ENCODE measurements around the gene MCMBP. TPM values are rescaled to one million over a fixed set of nuclear protein-coding genes. Genes with fewer than 3 reads are reported as not detected.

MCMBP gene
- total RNA-seq, 3 donors from 2014 or later = 49.9 to 56.4 (median 52.2) TPM

DNA sequence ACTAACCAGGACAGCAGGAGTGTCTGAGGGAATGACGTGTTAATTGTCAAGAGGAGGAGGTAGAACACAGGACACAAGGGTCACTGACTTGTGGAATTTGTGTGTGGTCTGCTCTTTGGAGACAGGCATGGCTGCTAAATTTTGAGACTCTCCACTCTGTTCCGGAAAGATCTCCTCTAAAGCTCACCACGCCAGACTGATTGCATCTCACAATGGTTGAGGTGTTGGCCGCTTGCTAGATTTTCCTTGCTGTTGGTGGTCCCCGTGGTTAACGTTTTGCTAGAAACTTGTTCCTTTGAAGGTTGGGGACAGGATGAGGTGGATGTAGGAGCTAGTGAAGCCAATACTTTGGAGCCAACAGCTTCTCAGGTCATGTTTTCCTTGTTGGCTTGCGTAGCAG, 57.0 kb downstream of the MCMBP start:
- intact Hi-C loops (cut with DNase I; ENCODE audit: low total_unique reads) = no loop called here
- Histone ChIP-seq H3K9me3 (no peaks in the 10 kb centered on the region), H3K27me3 (no peaks in the 10 kb centered on the region), H3K27ac (no peak overlapping the region), H3K4me1 (no peaks in the 10 kb centered on the region), H3K4me3 (no peak overlapping the region), H3K36me3 (no peaks in the 10 kb centered on the region)
- DNase-seq (ENCODE audit: low spot score in 2 of 2) = no peak
- TF ChIP-seq, protein P1, sequence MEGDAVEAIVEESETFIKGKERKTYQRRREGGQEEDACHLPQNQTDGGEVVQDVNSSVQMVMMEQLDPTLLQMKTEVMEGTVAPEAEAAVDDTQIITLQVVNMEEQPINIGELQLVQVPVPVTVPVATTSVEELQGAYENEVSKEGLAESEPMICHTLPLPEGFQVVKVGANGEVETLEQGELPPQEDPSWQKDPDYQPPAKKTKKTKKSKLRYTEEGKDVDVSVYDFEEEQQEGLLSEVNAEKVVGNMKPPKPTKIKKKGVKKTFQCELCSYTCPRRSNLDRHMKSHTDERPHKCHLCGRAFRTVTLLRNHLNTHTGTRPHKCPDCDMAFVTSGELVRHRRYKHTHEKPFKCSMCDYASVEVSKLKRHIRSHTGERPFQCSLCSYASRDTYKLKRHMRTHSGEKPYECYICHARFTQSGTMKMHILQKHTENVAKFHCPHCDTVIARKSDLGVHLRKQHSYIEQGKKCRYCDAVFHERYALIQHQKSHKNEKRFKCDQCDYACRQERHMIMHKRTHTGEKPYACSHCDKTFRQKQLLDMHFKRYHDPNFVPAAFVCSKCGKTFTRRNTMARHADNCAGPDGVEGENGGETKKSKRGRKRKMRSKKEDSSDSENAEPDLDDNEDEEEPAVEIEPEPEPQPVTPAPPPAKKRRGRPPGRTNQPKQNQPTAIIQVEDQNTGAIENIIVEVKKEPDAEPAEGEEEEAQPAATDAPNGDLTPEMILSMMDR (IDR thresholded peaks at IDR 0.05) = no peak
- TF ChIP-seq POLR2AphosphoS5 (IDR thresholded peaks at IDR 0.05) (no peak), POLR2A (IDR thresholded peaks at IDR 0.05) (no peak)

DNA sequence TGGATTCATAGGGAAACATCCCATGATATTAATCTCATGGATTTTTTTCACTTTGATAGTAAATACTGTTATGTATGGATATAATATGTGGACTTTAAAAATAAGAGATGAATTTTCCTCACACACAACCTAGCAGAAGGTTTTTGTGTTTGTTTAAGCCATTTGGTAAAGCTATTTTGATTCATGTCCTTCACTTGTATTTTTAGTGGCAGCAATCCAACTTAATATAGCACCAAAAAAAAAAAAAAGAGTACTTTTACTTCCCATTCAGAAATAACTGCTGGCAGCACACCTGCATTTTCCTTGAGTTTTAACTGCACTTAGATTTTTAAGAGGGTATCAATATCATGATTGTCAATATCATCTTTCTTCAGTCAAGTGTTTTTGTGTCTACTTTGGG, 60.0 kb downstream of the MCMBP start:
- TF ChIP-seq POLR2AphosphoS5 (IDR thresholded peaks at IDR 0.05) (no peak), POLR2A (IDR thresholded peaks at IDR 0.05) (no peak)
- TF ChIP-seq, protein P1 (IDR thresholded peaks at IDR 0.05) = no peak
- Histone ChIP-seq H3K36me3 (no peaks in the 10 kb centered on the region), H3K9me3 (no peaks in the 10 kb centered on the region), H3K27me3 (no peaks in the 10 kb centered on the region), H3K27ac (no peak overlapping the region), H3K4me1 (no peaks in the 10 kb centered on the region), H3K4me3 (no peak overlapping the region)
- DNase-seq (ENCODE audit: low spot score in 2 of 2) = no peak
- intact Hi-C loops (cut with DNase I; ENCODE audit: low total_unique reads) = no loop called here

GRCh38 chr10:119811122-119811521, 61.5 kb downstream of the MCMBP start:
- H3K36me3 ChIP-seq = no peaks in the 10 kb centered on the region
- intact Hi-C loops (cut with DNase I; ENCODE audit: low total_unique reads) = no loop called here
- no peak overlapping the region for H3K27ac ChIP-seq

GRCh38 chr10:119807960-119808697, 64.5 kb downstream of the MCMBP start:
- no peak for DNase-seq (ENCODE audit: low spot score in 2 of 2)
- H3K4me3 ChIP-seq = no peak overlapping the region

More at GRCh38 chr10:119811122-119811521, 61.5 kb downstream of the MCMBP start:
- no peak for DNase-seq (ENCODE audit: low spot score in 2 of 2)
- Histone ChIP-seq H3K27me3 (no peaks in the 10 kb centered on the region), H3K4me3 (no peak overlapping the region), H3K9me3 (no peaks in the 10 kb centered on the region), H3K4me1 (no peaks in the 10 kb centered on the region)
- TF ChIP-seq, protein P1 (IDR thresholded peaks at IDR 0.05) = no peak
- TF ChIP-seq POLR2A (IDR thresholded peaks at IDR 0.05) = no peak
- no peak for TF ChIP-seq POLR2AphosphoS5 (IDR thresholded peaks at IDR 0.05)

More at GRCh38 chr10:119807960-119808697, 64.5 kb downstream of the MCMBP start:
- H3K27me3 ChIP-seq = no peaks in the 10 kb centered on the region
- no peaks in the 10 kb centered on the region for H3K9me3 ChIP-seq
- intact Hi-C loops (cut with DNase I; ENCODE audit: low total_unique reads) = no loop called here
- no peaks in the 10 kb centered on the region for H3K4me1 ChIP-seq
- no peaks in the 10 kb centered on the region for H3K36me3 ChIP-seq
- H3K27ac ChIP-seq = no peak overlapping the region
- TF ChIP-seq, protein P1 (IDR thresholded peaks at IDR 0.05) = no peak
- TF ChIP-seq POLR2A (IDR thresholded peaks at IDR 0.05) (no peak), POLR2AphosphoS5 (IDR thresholded peaks at IDR 0.05) (no peak)
